Osteoblast (primary cell): ENCODE results near the gene NRG3. TPM values are rescaled to one million over a fixed set of nuclear protein-coding genes. Genes with fewer than 3 reads are reported as not detected.

ENCODE experiments used
- DNase-seq: peaks from one replicate; pipeline ENCODE4 v3.0.0; 2011; ENCODE audit warnings: low spot score, mixed read lengths; ENCODE audit not compliant: insufficient read length; ENCODE audit errors: missing footprints
- H2AFZ ChIP-seq: 2 replicates; pipeline ENCODE4 v1.6.0; 2011; ENCODE audit warnings: mild to moderate bottlenecking, low read length
- H3K27ac ChIP-seq: 2 replicates; pipeline ENCODE4 v1.5.1; 2011; ENCODE audit warnings: mild to moderate bottlenecking, low read depth, low read length, moderate library complexity
- H3K27me3 ChIP-seq: 2 replicates; pipeline ENCODE4 v1.6.0; 2012; ENCODE audit warnings: mild to moderate bottlenecking, control low read depth, inconsistent platforms, low read length, moderate library complexity; ENCODE audit not compliant: insufficient read depth
- H3K36me3 ChIP-seq: 2 replicates; pipeline ENCODE4 v1.5.1; 2011; ENCODE audit warnings: mild to moderate bottlenecking, low read length, control low read depth, moderate library complexity; ENCODE audit not compliant: insufficient read depth
- H3K4me1 ChIP-seq: 2 replicates; pipeline ENCODE4 v1.5.1; 2011; ENCODE audit warnings: mild to moderate bottlenecking, low read length, control low read depth, moderate library complexity; ENCODE audit not compliant: insufficient read depth
- H3K4me2 ChIP-seq: 2 replicates; pipeline ENCODE4 v1.6.0; 2011; ENCODE audit warnings: mild to moderate bottlenecking, low read length; ENCODE audit not compliant: insufficient read depth
- H3K4me3 ChIP-seq: fragments of 200-600 bp; sonication (generic); 3 replicates; pipeline ENCODE4 v1.5.1; 2012; ENCODE audit warnings: mild to moderate bottlenecking, low read length, inconsistent platforms; ENCODE audit not compliant: insufficient read depth
- H3K79me2 ChIP-seq: 2 replicates; pipeline ENCODE4 v1.6.0; 2012; ENCODE audit warnings: mild to moderate bottlenecking, low read length, control low read depth, inconsistent platforms; ENCODE audit not compliant: insufficient read depth
- H3K9me3 ChIP-seq: 2 replicates; pipeline ENCODE4 v1.5.1; 2011; ENCODE audit warnings: low read depth, low read length, control low read depth
- H4K20me1 ChIP-seq: 2 replicates; pipeline ENCODE4 v1.6.0; 2012; ENCODE audit warnings: mild to moderate bottlenecking, low read length, control low read depth; ENCODE audit not compliant: insufficient read depth
- total RNA-seq: library from RNA; depleted of rRNA; stranded (reverse); fragments of >200 nt; gene quantifications from 2 replicates; pipeline ENCODE4 v1.2.3, GENCODE V29; 2012
- TF ChIP-seq, protein P1 (sequence below): IDR thresholded peaks from 2 replicates; pipeline ENCODE4 v1.5.1; 2011; ENCODE audit warnings: mild to moderate bottlenecking, low read depth, low read length, moderate library complexity; ENCODE audit errors: extremely low read depth

NRG3 gene
- total RNA-seq, 1 donor = not detected

GRCh38 chr10:82212753-82213152 is 337.8 kb downstream of the NRG3 start:
- no peaks in the 10 kb centered on the region for H3K36me3 ChIP-seq
- H3K9me3 ChIP-seq = no peaks in the 10 kb centered on the region
- TF ChIP-seq, protein P1, sequence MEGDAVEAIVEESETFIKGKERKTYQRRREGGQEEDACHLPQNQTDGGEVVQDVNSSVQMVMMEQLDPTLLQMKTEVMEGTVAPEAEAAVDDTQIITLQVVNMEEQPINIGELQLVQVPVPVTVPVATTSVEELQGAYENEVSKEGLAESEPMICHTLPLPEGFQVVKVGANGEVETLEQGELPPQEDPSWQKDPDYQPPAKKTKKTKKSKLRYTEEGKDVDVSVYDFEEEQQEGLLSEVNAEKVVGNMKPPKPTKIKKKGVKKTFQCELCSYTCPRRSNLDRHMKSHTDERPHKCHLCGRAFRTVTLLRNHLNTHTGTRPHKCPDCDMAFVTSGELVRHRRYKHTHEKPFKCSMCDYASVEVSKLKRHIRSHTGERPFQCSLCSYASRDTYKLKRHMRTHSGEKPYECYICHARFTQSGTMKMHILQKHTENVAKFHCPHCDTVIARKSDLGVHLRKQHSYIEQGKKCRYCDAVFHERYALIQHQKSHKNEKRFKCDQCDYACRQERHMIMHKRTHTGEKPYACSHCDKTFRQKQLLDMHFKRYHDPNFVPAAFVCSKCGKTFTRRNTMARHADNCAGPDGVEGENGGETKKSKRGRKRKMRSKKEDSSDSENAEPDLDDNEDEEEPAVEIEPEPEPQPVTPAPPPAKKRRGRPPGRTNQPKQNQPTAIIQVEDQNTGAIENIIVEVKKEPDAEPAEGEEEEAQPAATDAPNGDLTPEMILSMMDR = no peak
- no peaks in the 10 kb centered on the region for H3K27me3 ChIP-seq
- H2AFZ ChIP-seq = no peak overlapping the region
- no peak overlapping the region for H3K4me3 ChIP-seq
- no peak overlapping the region for H3K27ac ChIP-seq
- H3K4me1 ChIP-seq = no peaks in the 10 kb centered on the region
- no peak overlapping the region for H3K4me2 ChIP-seq
- no peaks in the 10 kb centered on the region for H4K20me1 ChIP-seq
- H3K79me2 ChIP-seq = no peaks in the 10 kb centered on the region
- DNase-seq = no peak

GRCh38 chr10:82213784-82214183 is 338.8 kb downstream of the NRG3 start:
- Histone ChIP-seq H3K4me3 (no peak overlapping the region), H3K4me1 (no peaks in the 10 kb centered on the region), H4K20me1 (no peaks in the 10 kb centered on the region), H3K79me2 (no peaks in the 10 kb centered on the region), H3K36me3 (no peaks in the 10 kb centered on the region), H2AFZ (no peak overlapping the region), H3K27ac (no peak overlapping the region), H3K27me3 (no peaks in the 10 kb centered on the region), H3K9me3 (no peaks in the 10 kb centered on the region), H3K4me2 (no peak overlapping the region)
- DNase-seq = no peak
- TF ChIP-seq, protein P1 = no peak

DNA sequence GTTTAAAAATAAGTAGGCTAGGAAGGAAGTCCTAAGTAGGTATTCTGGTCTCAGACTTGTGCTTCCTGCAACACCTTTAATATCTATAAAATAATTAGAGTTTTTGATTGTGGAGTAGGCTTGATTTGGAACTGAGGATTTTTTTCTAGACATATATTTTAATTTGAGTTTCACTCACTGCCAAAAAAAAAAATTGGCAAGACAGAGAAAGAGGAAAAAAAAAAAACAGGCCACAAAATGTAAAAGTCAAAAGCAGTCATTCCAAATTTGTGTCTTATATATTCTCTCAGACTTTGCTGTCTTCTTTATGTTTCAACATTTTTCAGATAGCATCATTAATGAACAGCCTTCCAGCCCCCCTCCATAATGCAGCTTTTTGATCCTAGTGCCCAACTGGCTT is 346.1 kb downstream of the NRG3 start:
- Histone ChIP-seq H2AFZ (no peak overlapping the region), H3K4me2 (no peak overlapping the region), H3K27ac (no peak overlapping the region), H3K79me2 (no peaks in the 10 kb centered on the region), H3K27me3 (no peaks in the 10 kb centered on the region), H3K4me3 (no peak overlapping the region), H3K9me3 (no peaks in the 10 kb centered on the region), H3K36me3 (no peaks in the 10 kb centered on the region), H3K4me1 (no peaks in the 10 kb centered on the region), H4K20me1 (no peaks in the 10 kb centered on the region)
- no peak for DNase-seq
- TF ChIP-seq, protein P1 = no peak

DNA sequence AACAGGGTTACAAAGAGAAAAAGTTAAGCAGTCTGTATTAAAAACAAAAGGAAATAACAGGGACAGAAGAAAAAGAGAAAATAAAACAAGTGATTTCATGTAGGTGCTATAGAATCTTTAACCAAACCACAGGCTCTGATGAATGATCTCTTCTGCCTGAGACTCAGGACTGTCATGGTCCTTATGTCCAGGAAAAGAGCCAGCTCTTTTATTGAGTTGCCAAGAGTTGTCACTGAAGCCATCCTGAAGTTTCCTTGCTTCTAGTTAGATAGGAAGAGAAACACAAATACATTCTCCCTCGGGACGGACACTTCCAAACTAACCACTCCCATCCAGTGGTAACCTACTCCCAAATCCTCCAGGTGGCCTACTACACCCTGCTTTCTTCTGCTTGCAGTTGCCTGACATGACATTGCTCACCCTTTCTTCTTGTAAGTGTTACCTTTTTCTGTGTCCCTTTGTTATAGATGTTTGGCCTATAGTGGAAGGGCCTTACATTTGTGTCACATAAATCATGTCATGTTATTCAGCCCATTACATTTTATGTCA is 346.7 kb downstream of the NRG3 start:
- Histone ChIP-seq H3K27ac (no peak overlapping the region), H3K79me2 (no peaks in the 10 kb centered on the region), H3K4me2 (no peak overlapping the region), H4K20me1 (no peaks in the 10 kb centered on the region), H3K9me3 (no peaks in the 10 kb centered on the region), H3K4me3 (no peak overlapping the region), H3K36me3 (no peaks in the 10 kb centered on the region), H3K4me1 (no peaks in the 10 kb centered on the region), H2AFZ (no peak overlapping the region), H3K27me3 (no peaks in the 10 kb centered on the region)
- TF ChIP-seq, protein P1 = no peak
- DNase-seq = no peak
